Mesodermal cell (in vitro differentiated cells): ENCODE data around the gene DNA2.

Experiments
- H3K27ac ChIP-seq: 2 replicates; pipeline ENCODE4 v1.7.0; 2013; ENCODE audit warnings: mild to moderate bottlenecking, low read depth, low read length, moderate library complexity; ENCODE audit not compliant: severe bottlenecking
- H3K36me3 ChIP-seq: 2 replicates; pipeline ENCODE4 v1.7.1; 2013; ENCODE audit warnings: mild to moderate bottlenecking, low read length, moderate library complexity; ENCODE audit not compliant: control insufficient read depth, insufficient read depth
- H3K4me1 ChIP-seq: one replicate; pipeline ENCODE4 v1.7.1; 2013; ENCODE audit warnings: mild to moderate bottlenecking, low read length; ENCODE audit not compliant: insufficient read depth, control insufficient read depth, poor library complexity, severe bottlenecking
- H3K4me3 ChIP-seq: 2 replicates; pipeline ENCODE4 v1.7.0; 2013; ENCODE audit warnings: low read length, control low read depth, mild to moderate bottlenecking; ENCODE audit not compliant: insufficient read depth, poor library complexity, severe bottlenecking; ENCODE audit errors: extremely low read depth
- H3K9me3 ChIP-seq: 2 replicates; pipeline ENCODE4 v1.7.1; 2013; ENCODE audit warnings: mild to moderate bottlenecking, low read length, moderate library complexity; ENCODE audit not compliant: control insufficient read depth
- WGBS, 2 experiments: methylation state at CpG; one replicate each; pipeline ENCODE4 v1.1.5; 2013; ENCODE audit warnings: missing lambda C conversion rate in 2 of 2; ENCODE audit not compliant: insufficient coverage in 2 of 2; 5-methylcytosine and 5-hydroxymethylcytosine counted together

DNA2 gene

DNA sequence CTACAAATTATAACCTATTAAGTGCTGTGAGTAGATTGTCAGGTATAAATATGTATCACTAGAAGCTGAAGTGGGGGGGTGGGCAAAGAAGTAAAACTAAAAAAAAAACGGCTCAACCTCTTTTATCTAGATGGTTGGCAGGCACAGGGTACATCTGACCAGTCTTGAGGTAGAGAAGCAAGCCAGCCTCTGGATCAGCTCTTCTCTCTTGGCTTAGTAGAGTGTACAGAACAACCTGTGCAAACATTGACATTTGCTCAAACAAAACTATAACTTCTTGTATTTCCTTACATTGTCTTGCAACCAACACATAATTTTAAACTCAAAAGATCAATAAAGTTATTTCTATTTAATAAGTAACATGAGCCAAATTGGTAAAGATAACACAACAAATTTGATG lies 25.6 kb downstream of the DNA2 start:
- H3K36me3 ChIP-seq, result peaks cover 47% of the 10 kb centered on the region
- no peak overlapping the region for H3K4me3 ChIP-seq
- no peaks in the 10 kb centered on the region for H3K9me3 ChIP-seq
- WGBS, 2 experiments, result 100% methylated on average over 1 of the region's 1 CpG
- H3K27ac ChIP-seq, result no peak overlapping the region
- no peaks in the 10 kb centered on the region for H3K4me1 ChIP-seq

DNA sequence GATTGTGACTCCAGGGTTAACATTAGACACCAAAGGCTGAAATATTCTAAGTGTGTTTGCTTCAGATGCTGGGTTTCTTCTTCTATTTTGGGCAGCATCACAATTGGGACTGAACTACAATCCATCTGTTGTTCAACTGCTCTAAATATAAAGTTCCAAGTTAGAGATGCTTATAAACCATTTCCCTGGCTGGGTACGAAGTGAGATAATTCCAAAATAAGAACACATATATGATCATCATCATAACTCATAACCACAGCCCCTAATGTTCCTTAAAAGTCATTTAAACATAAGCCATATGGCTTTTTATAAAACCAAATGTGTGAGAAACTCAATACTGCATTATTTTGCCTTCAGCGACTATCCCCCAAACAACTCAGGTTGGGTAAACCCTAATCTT lies 28.8 kb downstream of the DNA2 start:
- Histone ChIP-seq H3K27ac (no peak overlapping the region), H3K4me1 (no peaks in the 10 kb centered on the region), H3K9me3 (no peaks in the 10 kb centered on the region), H3K4me3 (no peak overlapping the region), H3K36me3 (peaks cover 42% of the 10 kb centered on the region)
- 93 to 100% methylated on average over 2 of the region's 2 CpGs for WGBS, 2 experiments

- H3K4me1 ChIP-seq, result no peaks in the 10 kb centered on the region
- peaks cover 50% of the 10 kb centered on the region for H3K36me3 ChIP-seq
- H3K4me3 ChIP-seq, result no peak overlapping the region
- H3K9me3 ChIP-seq, result no peaks in the 10 kb centered on the region
- 95 to 100% methylated on average over 1 to 2 of the region's 3 CpGs for WGBS, 2 experiments
- no peak overlapping the region for H3K27ac ChIP-seq
These were observed 30.9 kb downstream of the DNA2 start for GRCh38 chr10:68440898-68441297.

DNA sequence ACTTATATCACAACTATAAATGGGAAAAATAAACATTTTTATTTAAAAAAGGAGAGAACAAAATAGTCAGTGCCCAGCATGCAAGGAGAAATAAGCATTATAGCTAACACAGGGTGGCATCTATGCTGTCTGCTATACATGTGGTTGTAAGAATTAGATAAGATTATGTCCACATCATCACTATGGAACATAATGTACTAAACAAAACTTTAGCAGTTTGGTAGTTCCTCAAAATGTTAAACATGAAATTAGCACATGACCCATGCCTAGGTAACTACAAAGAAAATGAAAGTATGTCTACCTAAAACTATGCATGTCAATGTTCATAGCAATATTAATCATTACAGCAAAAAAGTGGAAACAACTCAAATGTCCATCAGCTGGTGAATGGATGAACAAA lies 36.0 kb downstream of the DNA2 start:
- H3K27ac ChIP-seq, result no peak overlapping the region
- no peak overlapping the region for H3K4me3 ChIP-seq
- H3K9me3 ChIP-seq, result no peaks in the 10 kb centered on the region
- H3K4me1 ChIP-seq, result no peaks in the 10 kb centered on the region
- peaks cover 53% of the 10 kb centered on the region for H3K36me3 ChIP-seq

DNA sequence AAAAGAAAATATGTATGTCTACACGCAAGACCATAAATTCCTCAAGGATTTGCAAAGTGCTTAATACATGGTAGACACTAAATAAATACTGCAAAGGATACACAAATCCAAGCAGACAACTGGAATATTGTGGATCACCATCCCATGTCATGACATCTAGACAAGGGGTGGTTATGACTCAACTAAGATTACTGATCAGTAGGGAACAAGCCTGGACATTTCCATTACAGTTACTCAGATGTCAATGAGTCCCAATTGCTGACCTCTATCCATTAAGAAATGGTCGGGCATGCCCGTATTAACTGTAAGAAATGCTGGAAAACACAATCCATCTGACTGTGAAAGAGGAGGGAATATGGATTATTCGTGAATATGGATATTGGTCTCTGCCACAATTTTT lies 37.1 kb downstream of the DNA2 start:
- H3K27ac ChIP-seq, result no peak overlapping the region
- H3K9me3 ChIP-seq, result no peaks in the 10 kb centered on the region
- no peaks in the 10 kb centered on the region for H3K4me1 ChIP-seq
- peaks cover 62% of the 10 kb centered on the region for H3K36me3 ChIP-seq
- 80 to 100% methylated on average over 1 to 3 of the region's 4 CpGs for WGBS, 2 experiments
- H3K4me3 ChIP-seq, result no peak overlapping the region

DNA sequence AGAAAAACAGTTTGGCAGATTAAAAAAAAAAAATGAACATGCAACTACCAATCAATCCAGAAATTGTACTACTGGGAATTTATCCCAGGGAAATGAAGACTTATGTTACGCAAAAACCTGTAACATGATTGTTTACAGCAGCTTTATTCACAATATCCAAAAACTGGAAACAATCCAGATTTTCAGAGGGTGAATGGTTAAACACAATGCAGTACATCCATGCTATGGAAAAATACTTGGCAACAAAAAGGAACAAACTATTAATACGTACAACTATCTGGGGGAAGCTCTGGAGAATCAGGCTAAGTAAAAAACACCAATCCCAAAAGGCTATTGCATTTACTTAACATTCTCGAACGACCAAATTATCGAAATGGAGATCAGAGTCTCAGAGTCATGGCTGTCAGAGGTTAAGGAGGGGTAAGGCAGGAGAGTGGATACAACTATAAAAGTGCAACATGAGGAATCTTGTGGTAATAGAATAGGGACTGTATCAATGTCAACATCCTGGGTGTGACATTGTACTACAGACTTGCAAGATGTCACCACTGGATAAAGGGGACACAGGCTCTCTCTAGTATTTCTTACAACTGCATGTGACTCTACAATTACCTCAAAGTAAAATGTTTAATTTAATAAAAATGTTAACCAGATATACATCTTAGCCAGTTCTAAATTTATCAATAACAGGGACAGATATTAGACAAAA lies 43.2 kb downstream of the DNA2 start:
- no peaks in the 10 kb centered on the region for H3K9me3 ChIP-seq
- WGBS, 2 experiments, result 100% methylated on average over 2 to 5 of the region's 5 CpGs
- no peak overlapping the region for H3K4me3 ChIP-seq
- no peak overlapping the region for H3K27ac ChIP-seq
- no peaks in the 10 kb centered on the region for H3K4me1 ChIP-seq
- peaks cover 52% of the 10 kb centered on the region for H3K36me3 ChIP-seq

DNA sequence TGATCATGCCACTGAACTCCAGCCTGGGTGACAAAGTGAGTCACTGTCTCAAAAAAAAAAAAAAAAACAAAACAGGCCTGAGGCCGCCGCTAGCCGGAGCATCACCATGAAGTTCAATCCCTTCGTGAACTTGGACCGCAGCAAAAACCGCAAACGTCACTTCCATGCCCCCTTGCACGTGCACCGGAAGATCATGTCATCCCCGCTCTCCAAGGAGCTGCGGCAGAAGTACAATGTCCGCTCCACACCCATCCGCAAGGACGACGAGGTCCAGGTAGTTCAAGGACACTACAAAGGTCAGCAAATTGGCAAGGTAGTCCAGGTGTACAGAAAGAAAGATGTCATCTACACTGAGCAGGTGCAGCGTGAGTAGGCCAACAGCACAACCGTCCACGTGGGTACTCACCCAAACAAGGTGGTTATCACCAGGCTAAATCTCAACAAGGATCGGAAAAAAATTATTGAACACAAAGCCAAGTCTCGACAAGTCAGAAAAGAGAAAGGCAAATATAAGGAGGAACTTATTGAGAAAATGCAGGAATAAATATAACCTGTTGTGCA lies 47.2 kb downstream of the DNA2 start:
- H3K4me1 ChIP-seq, result no peaks in the 10 kb centered on the region
- H3K9me3 ChIP-seq, result no peaks in the 10 kb centered on the region
- H3K4me3 ChIP-seq, result no peak overlapping the region
- peaks cover 62% of the 10 kb centered on the region for H3K36me3 ChIP-seq
- WGBS, 2 experiments, result 98% methylated on average over 18 of the region's 20 CpGs
- no peak overlapping the region for H3K27ac ChIP-seq

GRCh38 chr10:68423522-68423921 lies 48.3 kb downstream of the DNA2 start:
- Histone ChIP-seq H3K4me1 (no peaks in the 10 kb centered on the region), H3K36me3 (peaks cover 60% of the 10 kb centered on the region), H3K27ac (no peak overlapping the region), H3K9me3 (no peaks in the 10 kb centered on the region), H3K4me3 (no peak overlapping the region)
- 60 to 83% methylated on average over 2 to 4 of the region's 5 CpGs for WGBS, 2 experiments

- H3K36me3 ChIP-seq, result peaks cover 76% of the 10 kb centered on the region
- no CpG with 5 or more reads among the region's 3 CpGs for WGBS, 2 experiments
- H3K27ac ChIP-seq, result no peak overlapping the region
- H3K4me3 ChIP-seq, result no peak overlapping the region
- H3K9me3 ChIP-seq, result no peaks in the 10 kb centered on the region
- no peaks in the 10 kb centered on the region for H3K4me1 ChIP-seq
These were observed 52.4 kb downstream of the DNA2 start for GRCh38 chr10:68419376-68419775.

GRCh38 chr10:68408898-68409518 lies 62.8 kb downstream of the DNA2 start:
- Histone ChIP-seq H3K4me1 (no peaks in the 10 kb centered on the region), H3K9me3 (no peaks in the 10 kb centered on the region), H3K4me3 (no peak overlapping the region), H3K36me3 (peaks cover 3% of the 10 kb centered on the region), H3K27ac (no peak overlapping the region)
- WGBS, 2 experiments, result 80 to 86% methylated on average over 1 of the region's 2 CpGs
